ENCODE results near the gene EIF5A2.

DNA sequence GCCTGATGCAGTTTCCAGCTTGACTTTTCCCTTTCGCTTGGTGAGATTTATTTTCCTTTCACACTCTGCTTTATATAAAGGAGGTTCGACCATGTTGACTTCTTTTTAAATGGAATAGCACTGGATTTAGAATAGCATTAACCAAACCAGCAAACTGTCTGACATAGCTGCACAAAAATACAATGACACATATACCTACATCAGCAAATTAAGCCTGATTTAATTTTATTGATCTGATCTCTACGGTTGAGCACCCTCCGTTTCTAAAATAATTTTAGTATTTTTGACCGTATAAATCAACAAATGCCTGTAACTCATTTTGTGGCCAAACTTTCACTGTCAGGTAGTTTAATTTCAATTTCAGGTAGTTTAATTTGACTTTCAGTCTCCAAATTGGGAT, 5.8 kb upstream of the EIF5A2 start:
- TF ChIP-seq, protein P1, sequence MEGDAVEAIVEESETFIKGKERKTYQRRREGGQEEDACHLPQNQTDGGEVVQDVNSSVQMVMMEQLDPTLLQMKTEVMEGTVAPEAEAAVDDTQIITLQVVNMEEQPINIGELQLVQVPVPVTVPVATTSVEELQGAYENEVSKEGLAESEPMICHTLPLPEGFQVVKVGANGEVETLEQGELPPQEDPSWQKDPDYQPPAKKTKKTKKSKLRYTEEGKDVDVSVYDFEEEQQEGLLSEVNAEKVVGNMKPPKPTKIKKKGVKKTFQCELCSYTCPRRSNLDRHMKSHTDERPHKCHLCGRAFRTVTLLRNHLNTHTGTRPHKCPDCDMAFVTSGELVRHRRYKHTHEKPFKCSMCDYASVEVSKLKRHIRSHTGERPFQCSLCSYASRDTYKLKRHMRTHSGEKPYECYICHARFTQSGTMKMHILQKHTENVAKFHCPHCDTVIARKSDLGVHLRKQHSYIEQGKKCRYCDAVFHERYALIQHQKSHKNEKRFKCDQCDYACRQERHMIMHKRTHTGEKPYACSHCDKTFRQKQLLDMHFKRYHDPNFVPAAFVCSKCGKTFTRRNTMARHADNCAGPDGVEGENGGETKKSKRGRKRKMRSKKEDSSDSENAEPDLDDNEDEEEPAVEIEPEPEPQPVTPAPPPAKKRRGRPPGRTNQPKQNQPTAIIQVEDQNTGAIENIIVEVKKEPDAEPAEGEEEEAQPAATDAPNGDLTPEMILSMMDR (conservative IDR thresholded peaks at IDR 0.05): no peak
- TF ChIP-seq EZH2 (IDR thresholded peaks at IDR 0.05; ENCODE audit: low read depth): no peak
